AG10803 (cell line): ENCODE measurements around the gene SMR3B.

Experiments
- DNase-seq: peaks from one replicate; pipeline ENCODE4 v3.0.0; 2010; ENCODE audit warnings: low read depth
- H3K4me3 ChIP-seq: 2 replicates; pipeline ENCODE4 v1.5.1; 2011; ENCODE audit warnings: mild to moderate bottlenecking, low read length, control low read depth
- TF ChIP-seq, protein P1 (sequence below): conservative IDR thresholded peaks from 2 replicates; pipeline ENCODE4 v1.5.1; 2011; ENCODE audit warnings: mild to moderate bottlenecking, low read length, control low read depth, inconsistent platforms

The SMR3B gene

DNA sequence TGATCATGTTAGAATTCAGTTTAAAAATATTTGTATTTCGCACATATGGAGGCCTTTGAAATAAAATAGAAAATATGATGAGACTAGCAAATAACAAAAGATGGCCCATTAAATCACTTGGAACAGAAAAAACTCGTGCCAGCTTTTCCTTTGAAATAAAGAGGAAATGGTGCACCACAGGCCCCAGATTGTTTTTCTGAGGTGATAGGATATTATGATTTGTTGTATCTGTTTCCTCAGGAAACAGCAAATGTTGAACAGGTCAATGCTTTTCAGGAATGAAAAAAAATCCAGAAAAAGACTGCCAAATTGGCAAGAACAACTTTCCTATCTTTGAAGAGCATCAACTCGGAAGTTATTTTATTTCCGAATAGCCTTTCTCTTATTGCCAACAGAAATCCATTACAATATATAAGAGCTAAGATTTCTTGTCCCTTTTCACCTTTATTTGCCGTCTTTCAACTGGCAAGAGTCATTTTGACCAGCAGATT lies at the start of gene SMR3B:
TSS of gene SMR3B (plus strand) at position 441 of the 491 bp plus-strand sequence. CDS start 1,380 bp downstream, outside the sequence.
- H3K4me3 ChIP-seq = no peak within 1 kb of the TSS
- DNase-seq = no peak
- TF ChIP-seq, protein P1, sequence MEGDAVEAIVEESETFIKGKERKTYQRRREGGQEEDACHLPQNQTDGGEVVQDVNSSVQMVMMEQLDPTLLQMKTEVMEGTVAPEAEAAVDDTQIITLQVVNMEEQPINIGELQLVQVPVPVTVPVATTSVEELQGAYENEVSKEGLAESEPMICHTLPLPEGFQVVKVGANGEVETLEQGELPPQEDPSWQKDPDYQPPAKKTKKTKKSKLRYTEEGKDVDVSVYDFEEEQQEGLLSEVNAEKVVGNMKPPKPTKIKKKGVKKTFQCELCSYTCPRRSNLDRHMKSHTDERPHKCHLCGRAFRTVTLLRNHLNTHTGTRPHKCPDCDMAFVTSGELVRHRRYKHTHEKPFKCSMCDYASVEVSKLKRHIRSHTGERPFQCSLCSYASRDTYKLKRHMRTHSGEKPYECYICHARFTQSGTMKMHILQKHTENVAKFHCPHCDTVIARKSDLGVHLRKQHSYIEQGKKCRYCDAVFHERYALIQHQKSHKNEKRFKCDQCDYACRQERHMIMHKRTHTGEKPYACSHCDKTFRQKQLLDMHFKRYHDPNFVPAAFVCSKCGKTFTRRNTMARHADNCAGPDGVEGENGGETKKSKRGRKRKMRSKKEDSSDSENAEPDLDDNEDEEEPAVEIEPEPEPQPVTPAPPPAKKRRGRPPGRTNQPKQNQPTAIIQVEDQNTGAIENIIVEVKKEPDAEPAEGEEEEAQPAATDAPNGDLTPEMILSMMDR = no peak

DNA sequence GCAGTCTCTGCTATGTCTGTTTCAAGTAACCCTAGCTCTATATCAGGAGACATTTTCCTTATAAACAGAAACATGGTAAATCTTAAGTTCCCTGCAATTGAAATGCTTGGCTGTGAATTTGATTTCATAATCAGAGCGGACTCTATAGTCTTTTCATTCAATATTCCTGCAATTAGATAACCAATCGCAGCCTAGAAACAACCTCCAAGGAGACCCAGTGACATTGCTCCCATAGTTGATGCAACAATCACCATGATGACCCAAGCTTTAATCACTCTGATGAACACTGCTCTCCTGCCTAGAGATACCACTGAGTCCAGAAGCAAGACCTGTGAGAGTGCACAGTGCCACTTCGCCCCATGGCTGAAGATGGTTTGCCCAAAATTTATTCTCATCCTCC lies 48.2 kb upstream of the SMR3B start, which contains the start of gene CABS1:
TSS of gene CABS1 (plus strand) at position 301 of the 400 bp plus-strand sequence. CDS start at position 360, 59 bp downstream.
- no peak within 1 kb of the TSS for H3K4me3 ChIP-seq
- no peak for DNase-seq
- TF ChIP-seq, protein P1 = no peak

DNA sequence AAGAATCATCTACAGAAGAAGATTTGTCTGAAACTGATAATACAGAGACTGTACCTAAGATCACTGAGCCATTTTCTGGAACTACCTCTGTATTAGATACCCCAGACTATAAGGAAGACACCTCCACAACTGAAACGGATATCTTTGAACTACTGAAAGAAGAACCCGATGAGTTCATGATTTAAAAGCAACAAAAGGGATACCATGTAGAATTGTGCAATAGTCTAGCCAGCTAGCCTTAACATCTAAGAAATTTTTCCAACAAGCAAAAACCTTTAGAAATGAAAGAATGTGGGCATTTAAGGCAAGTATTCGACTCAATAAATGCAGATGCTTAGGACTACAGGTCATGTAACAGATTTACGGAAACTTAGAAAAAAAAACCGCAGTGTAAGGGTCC lies 46.9 kb upstream of the SMR3B start:
- H3K4me3 ChIP-seq = no peak overlapping the region
- no peak for DNase-seq
- TF ChIP-seq, protein P1 = no peak

DNA sequence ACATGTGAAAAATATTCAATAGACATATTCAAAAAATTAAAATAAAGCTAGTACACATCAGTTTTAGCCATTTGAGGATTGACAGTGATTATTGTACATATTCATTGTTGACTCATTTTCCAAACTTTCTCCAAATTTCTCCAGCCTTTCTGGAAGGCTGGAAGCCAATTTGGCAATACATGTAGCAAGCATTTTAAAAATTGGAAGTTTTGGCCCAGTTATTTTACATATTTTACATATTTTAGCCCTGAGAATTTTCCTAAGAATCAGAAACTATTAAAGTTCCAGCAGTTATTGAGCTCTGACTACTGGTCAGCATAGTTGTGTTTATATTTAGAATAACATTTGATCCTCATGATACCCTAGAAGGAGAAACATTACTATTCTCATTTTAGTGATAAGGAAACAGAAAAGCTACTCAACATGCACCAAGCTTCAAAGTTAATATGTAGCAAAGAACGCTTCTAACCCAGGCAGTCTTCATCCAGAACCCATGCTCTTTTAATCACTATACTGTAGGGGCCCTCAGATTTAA lies 45.0 kb upstream of the SMR3B start:
- no peak overlapping the region for H3K4me3 ChIP-seq
- DNase-seq = no peak
- TF ChIP-seq, protein P1 = no peak

DNA sequence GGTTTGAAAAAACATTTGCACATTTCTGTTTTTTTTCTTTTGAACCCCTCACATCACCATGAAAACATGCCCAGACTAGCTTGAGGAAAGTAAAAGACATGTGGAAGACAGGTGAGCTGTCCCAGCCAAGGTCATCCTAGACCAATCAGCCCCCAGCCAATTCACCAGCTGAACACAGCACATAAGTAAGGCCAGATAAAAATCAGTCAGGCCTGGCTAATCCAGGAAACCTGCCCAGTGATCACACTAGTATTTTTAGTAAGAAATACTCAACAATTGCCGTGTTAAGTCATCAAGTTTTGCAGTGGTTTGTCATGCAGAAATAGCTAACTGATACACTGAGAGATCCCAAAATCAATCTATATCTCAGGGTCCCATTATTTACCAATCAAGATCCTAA lies 26.7 kb upstream of the SMR3B start:
- TF ChIP-seq, protein P1 = no peak
- no peak overlapping the region for H3K4me3 ChIP-seq

DNA sequence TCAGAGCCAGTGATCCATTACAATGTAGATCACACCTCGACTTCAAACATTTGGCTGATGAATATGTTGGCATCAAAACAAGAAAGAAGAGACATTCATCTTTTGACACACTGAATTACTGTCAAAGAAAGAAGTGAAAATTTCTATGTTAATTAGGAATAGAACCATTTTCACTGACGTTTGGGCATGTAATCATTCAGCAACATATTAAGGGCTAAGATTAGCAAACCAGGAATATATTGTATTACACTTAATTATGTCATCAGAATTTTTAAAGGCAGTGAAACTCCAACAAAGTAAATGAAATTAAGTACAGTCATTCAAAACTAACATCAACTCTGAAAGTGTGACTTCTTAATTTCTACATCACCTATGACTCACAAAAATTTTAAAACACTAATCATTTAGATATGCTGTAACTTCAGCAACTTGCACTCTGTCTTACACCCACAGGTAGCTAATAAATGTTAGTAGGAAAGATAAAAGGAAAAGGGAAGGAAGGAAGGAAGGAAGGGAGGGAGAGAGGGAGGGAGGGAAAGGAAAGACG lies 23.7 kb upstream of the SMR3B start:
- TF ChIP-seq, protein P1 = no peak
- DNase-seq = no peak
- H3K4me3 ChIP-seq = no peak overlapping the region

More for the DNA sequence above, 26.7 kb upstream of the SMR3B start:
- DNase-seq = no peak

DNA sequence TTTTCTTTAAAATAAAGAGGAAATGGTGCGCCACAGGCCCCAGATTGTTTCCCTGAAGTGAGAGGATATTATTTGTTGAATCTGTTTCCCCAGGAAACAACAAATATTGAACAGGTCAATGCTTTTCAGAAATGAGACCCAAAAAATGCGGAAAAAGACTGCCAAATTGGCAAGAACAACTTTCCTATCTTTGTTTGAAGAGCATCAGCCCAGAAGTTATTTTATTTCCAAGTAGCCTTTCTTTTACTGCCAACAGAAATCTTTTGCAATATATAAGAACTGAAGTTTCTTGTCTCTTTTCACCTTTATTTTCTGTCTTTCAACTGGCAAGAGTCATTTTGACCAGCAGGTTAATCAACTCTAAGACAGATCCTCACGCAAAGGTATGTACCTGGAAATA lies 22.5 kb upstream of the SMR3B start, which contains the start of gene SMR3A:
TSS of gene SMR3A (plus strand) at position 301 of the 400 bp plus-strand sequence. CDS start 1,356 bp downstream, outside the sequence.
- no peak within 1 kb of the TSS for H3K4me3 ChIP-seq
- TF ChIP-seq, protein P1 = no peak
- no peak for DNase-seq
